SK-N-SH (cell line): ENCODE results near the gene PSMG3. TPM values are rescaled to one million over a fixed set of nuclear protein-coding genes. Genes with fewer than 3 reads are reported as not detected.

Experiments used
- CTCF ChIA-PET: fragments of 300-600, 350-600 bp; formaldehyde crosslinking; extraction: SDS; loops from one replicate; lab custom pipeline; 2021; lab: Yijun Ruan, JAX
- POLR2A ChIA-PET: fragments of 350-600 bp; sonication (Branson Sonifier 250); formaldehyde crosslinking; extraction: SDS; loops from one replicate; lab custom pipeline; 2020; ENCODE audit warnings: antibody characterized with exemption, inconsistent platforms; lab: Yijun Ruan, JAX
- DNase-seq: peaks from one replicate; pipeline ENCODE4 v3.0.0; 2012
- H2AFZ ChIP-seq: fragments of 200-600 bp; sonication (generic); 2 replicates; pipeline ENCODE4 v1.8.1; 2016; ENCODE audit warnings: antibody characterized with exemption, mild to moderate bottlenecking, low read depth
- H3F3A ChIP-seq: fragments of 200-600 bp; sonication (generic); replicated peaks from 2 replicates; pipeline ENCODE3; 2016; ENCODE audit warnings: antibody characterized with exemption, mild to moderate bottlenecking; ENCODE audit not compliant: insufficient read depth
- H3K27ac ChIP-seq, 2 experiments: fragments of 200-500 bp in 1 of 2; fragments of 200-600 bp in 1 of 2; sonication (Bioruptor generic) in 1 of 2; sonication (generic), shearing (Covaris generic) in 1 of 2; 2 replicates each; pipeline versions ENCODE4 v1.5.1 to v1.6.1; 2014 to 2016; ENCODE audit warnings: low read depth in 2 of 2, inconsistent platforms in 1 of 2, low read length in 1 of 2, mild to moderate bottlenecking in 1 of 2, mixed read lengths in 1 of 2
- H3K27me3 ChIP-seq: fragments of 200-600 bp; sonication (generic), shearing (Covaris generic); 2 replicates; pipeline ENCODE4 v1.6.1; 2016; ENCODE audit warnings: mixed run types; ENCODE audit not compliant: insufficient read depth
- H3K36me3 ChIP-seq, 2 experiments: fragments of 200-500 bp in 1 of 2; fragments of 200-600 bp in 1 of 2; sonication (Bioruptor generic) in 1 of 2; sonication (generic) in 1 of 2; replicated peaks in 1 of 2; 2 replicates each; pipeline versions ENCODE3 to v1.5.1; 2014 to 2016; ENCODE audit warnings: low read length in 1 of 2, mild to moderate bottlenecking in 1 of 2; ENCODE audit not compliant: insufficient read depth in 2 of 2, control insufficient read depth in 1 of 2
- H3K4me1 ChIP-seq, 2 experiments: fragments of 200-500 bp in 1 of 2; fragments of 200-600 bp in 1 of 2; sonication (Bioruptor generic) in 1 of 2; sonication (generic), shearing (Covaris generic) in 1 of 2; 2 replicates each; pipeline versions ENCODE4 v1.5.1 to v1.6.1; 2014 to 2016; ENCODE audit warnings: low read depth in 1 of 2, low read length in 1 of 2, mixed run types in 1 of 2; ENCODE audit not compliant: insufficient read depth in 2 of 2, control insufficient read depth in 1 of 2
- H3K4me2 ChIP-seq: fragments of 200-600 bp; sonication (generic), shearing (Covaris generic); 2 replicates; pipeline ENCODE4 v1.6.1; 2017; ENCODE audit warnings: mixed run types
- H3K4me3 ChIP-seq, 2 experiments: fragments of 200-500 bp in 1 of 2; fragments of 200-600 bp in 1 of 2; sonication (Bioruptor generic) in 1 of 2; sonication (generic), shearing (Covaris generic) in 1 of 2; 2 replicates each; pipeline versions ENCODE4 v1.5.1 to v1.8.1; 2014 to 2016; ENCODE audit warnings: low read depth in 2 of 2, inconsistent platforms in 1 of 2, low read length in 1 of 2, mild to moderate bottlenecking in 1 of 2, mixed read lengths in 1 of 2, moderate library complexity in 1 of 2
- H3K79me2 ChIP-seq: fragments of 200-600 bp; sonication (generic); 2 replicates; pipeline ENCODE4 v1.8.1; 2017; ENCODE audit warnings: mild to moderate bottlenecking; ENCODE audit not compliant: insufficient read depth
- H3K9ac ChIP-seq: fragments of 200-600 bp; sonication (generic); 2 replicates; pipeline ENCODE4 v1.6.1; 2017; ENCODE audit warnings: mixed run types
- H3K9me2 ChIP-seq: fragments of 200-600 bp; sonication (generic); 2 replicates; pipeline ENCODE4 v1.6.1; 2017; ENCODE audit warnings: mixed run types
- H3K9me3 ChIP-seq: fragments of 200-600 bp; sonication (generic); 2 replicates; pipeline ENCODE4 v1.6.1; 2017; ENCODE audit warnings: mixed run types, mild to moderate bottlenecking, moderate library complexity
- H4K20me1 ChIP-seq: fragments of 200-600 bp; sonication (generic); 2 replicates; pipeline ENCODE4 v1.6.1; 2017; ENCODE audit warnings: mild to moderate bottlenecking, mixed run types; ENCODE audit not compliant: insufficient read depth
- CTCF ChIP-seq: fragments of 200-600 bp; sonication (generic); IDR thresholded peaks from 2 replicates; pipeline ENCODE4 v1.6.1; 2017; ENCODE audit warnings: antibody characterized with exemption, mild to moderate bottlenecking, moderate library complexity
- GABPA ChIP-seq: IDR thresholded peaks from 2 replicates; pipeline ENCODE4 v1.4.0; 2012; ENCODE audit warnings: low read depth, mild to moderate bottlenecking
- JUND ChIP-seq: IDR thresholded peaks from 2 replicates; pipeline ENCODE4 v1.4.0; 2012
- MAX ChIP-seq: IDR thresholded peaks from 2 replicates; pipeline ENCODE4 v1.4.0; 2012; ENCODE audit warnings: low read depth
- RCOR1 ChIP-seq: fragments of 150-350 bp; IDR thresholded peaks from 2 replicates; pipeline ENCODE4 v1.6.1; 2017; ENCODE audit warnings: antibody characterized with exemption, low read length
- ZBTB33 ChIP-seq: IDR thresholded peaks from 2 replicates; pipeline ENCODE4 v1.4.0; 2012; ENCODE audit warnings: low read depth, borderline replicate concordance
- WGBS: methylation state at CpG from one replicate; pipeline ENCODE4 v1.1.6; 2017; ENCODE audit warnings: low lambda C conversion rate; 5-methylcytosine and 5-hydroxymethylcytosine counted together
- polyA plus RNA-seq, 3 experiments: library from polyadenylated mRNA; depleted of rRNA; stranded (reverse); fragments of >200 nt; gene quantifications; 2 replicates each; pipeline ENCODE4 v1.2.3, GENCODE V29; 2012

PSMG3 gene
- polyA plus RNA-seq, 1 of the 3 experiments (the other 2 are of a cell fraction) = 109 TPM

- TF ChIP-seq RCOR1 (no peak), CTCF (0 out of 2 replicates have a peak, but pooled peaks have one; percentile 16)
- Histone ChIP-seq H3K4me1 (no peaks in the 10 kb centered on the region), H3K36me3 (peaks cover 7 to 34% of the 10 kb centered on the region in 2 experiments), H2AFZ (no peak overlapping the region), H3K27ac (no peak overlapping the region), H3K9me2 (no peaks in the 10 kb centered on the region), H3F3A (no peaks in the 10 kb centered on the region), H3K27me3 (no peaks in the 10 kb centered on the region), H3K4me3 (no peak overlapping the region), H3K4me2 (no peak overlapping the region), H3K79me2 (peaks cover 5% of the 10 kb centered on the region; the same call in 1 of the 2 replicates), H3K9ac (no peak overlapping the region), H4K20me1 (no peaks in the 10 kb centered on the region), H3K9me3 (no peaks in the 10 kb centered on the region)
- 80% methylated on average over 28 of the region's 40 CpGs for WGBS
- DNase-seq = no peak
- POLR2A ChIA-PET = interaction anchor here (0.8 kb wide), 1 partner anchor 10 kb away, joined by 3 read pairs; the partner anchor contains the start of gene TMEM184A
- CTCF ChIA-PET = interaction anchor here (1.0 to 2.2 kb wide), 3 partner anchors 11 to 72 kb away, joined by 3 to 11 read pairs (median 3); partner anchors contain the start of gene TMEM184A
These were observed 24.2 kb downstream of the PSMG3 start for GRCh38 chr7:1545417-1546246.

- Histone ChIP-seq H3K27ac (no peak overlapping the region), H3K4me3 (no peak overlapping the region), H3K27me3 (no peaks in the 10 kb centered on the region), H3K4me1 (no peaks in the 10 kb centered on the region), H3F3A (no peaks in the 10 kb centered on the region), H3K9me3 (no peaks in the 10 kb centered on the region), H3K4me2 (no peak overlapping the region), H3K79me2 (peaks cover 6% of the 10 kb centered on the region; the same call in 1 of the 2 replicates), H3K9ac (no peak overlapping the region), H2AFZ (no peak overlapping the region), H3K9me2 (no peaks in the 10 kb centered on the region), H3K36me3 (peaks cover 7 to 39% of the 10 kb centered on the region in 2 experiments), H4K20me1 (no peaks in the 10 kb centered on the region)
- ChIA-PET CTCF (interaction anchor here (1.0 to 1.1 kb wide), 2 partner anchors 38 to 71 kb away, joined by 3 read pairs; no protein-coding TSS in a partner anchor), POLR2A (interaction anchor here (0.8 kb wide), 1 partner anchor 11 kb away, joined by 3 read pairs; the partner anchor contains the start of gene TMEM184A)
- TF ChIP-seq JUND (no peak), GABPA (no peak), ZBTB33 (no peak), MAX (no peak)
- no peak for DNase-seq
- 90% methylated on average over 9 of the region's 16 CpGs for WGBS
These were observed 24.9 kb downstream of the PSMG3 start for GRCh38 chr7:1544896-1545416.
